ENCODE results near the gene ABHD12. TPM values are rescaled to one million over a fixed set of nuclear protein-coding genes. Genes with fewer than 3 reads are reported as not detected.
A peak's percentile ranks its signal among the peaks of the same experiment; 100 is the strongest.

The ABHD12 gene
- total RNA-seq, 3 donors from 2014 or later (not counting 1 experiment from before 2014, with no cell fraction given): 28.5 to 34.6 (median 34.5) TPM

DNA sequence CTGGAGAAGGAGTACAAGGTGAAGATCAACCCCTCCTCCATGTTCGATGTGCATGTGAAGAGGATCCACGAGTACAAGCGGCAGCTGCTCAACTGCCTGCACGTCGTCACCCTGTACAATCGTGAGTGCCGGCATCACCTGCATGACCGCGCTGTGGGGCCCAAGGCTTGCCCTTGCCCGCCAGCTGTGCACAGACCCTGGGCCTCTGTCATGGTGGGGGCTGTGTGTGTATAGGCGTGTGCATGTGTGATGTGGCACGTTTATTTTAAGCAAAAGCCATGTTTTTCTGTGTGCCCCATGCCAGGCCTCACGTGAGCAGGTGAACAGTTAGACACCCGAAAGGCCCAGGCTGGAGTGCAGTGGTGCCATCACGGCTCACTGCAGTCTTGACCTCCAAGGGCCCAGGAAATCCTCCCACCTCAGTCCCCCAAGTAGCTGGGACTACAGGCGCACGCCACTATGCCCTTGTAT lies 106.5 kb downstream of the ABHD12 start:
- Mint-ChIP-seq H3K4me3 (no peak overlapping the region), H3K9me3 (no peaks in the 10 kb centered on the region), H3K36me3 (peaks cover 12% of the 10 kb centered on the region), H3K27me3 (ENCODE audit: low read depth in 2 of 2) (no peaks in the 10 kb centered on the region), H3K4me1 (peaks cover 0 to 4% of the 10 kb centered on the region in 2 donors), H3K27ac (no peak overlapping the region)
- Histone ChIP-seq H3K9me3 (ENCODE audit: control insufficient read depth, insufficient read depth, low read length) (no peaks in the 10 kb centered on the region), H3K36me3 (ENCODE audit: control insufficient read depth, insufficient read depth, low read length) (peaks cover 54% of the 10 kb centered on the region), H3K27me3 (ENCODE audit: control insufficient read depth, insufficient read depth, low read length) (no peaks in the 10 kb centered on the region), H3K4me3 (ENCODE audit: low read length) (no peak overlapping the region), H3K27ac (ENCODE audit: low read length) (no peak overlapping the region), H3K4me1 (ENCODE audit: control insufficient read depth, insufficient read depth, low read length) (peaks cover 8% of the 10 kb centered on the region)
- TF ChIP-seq, protein P1, sequence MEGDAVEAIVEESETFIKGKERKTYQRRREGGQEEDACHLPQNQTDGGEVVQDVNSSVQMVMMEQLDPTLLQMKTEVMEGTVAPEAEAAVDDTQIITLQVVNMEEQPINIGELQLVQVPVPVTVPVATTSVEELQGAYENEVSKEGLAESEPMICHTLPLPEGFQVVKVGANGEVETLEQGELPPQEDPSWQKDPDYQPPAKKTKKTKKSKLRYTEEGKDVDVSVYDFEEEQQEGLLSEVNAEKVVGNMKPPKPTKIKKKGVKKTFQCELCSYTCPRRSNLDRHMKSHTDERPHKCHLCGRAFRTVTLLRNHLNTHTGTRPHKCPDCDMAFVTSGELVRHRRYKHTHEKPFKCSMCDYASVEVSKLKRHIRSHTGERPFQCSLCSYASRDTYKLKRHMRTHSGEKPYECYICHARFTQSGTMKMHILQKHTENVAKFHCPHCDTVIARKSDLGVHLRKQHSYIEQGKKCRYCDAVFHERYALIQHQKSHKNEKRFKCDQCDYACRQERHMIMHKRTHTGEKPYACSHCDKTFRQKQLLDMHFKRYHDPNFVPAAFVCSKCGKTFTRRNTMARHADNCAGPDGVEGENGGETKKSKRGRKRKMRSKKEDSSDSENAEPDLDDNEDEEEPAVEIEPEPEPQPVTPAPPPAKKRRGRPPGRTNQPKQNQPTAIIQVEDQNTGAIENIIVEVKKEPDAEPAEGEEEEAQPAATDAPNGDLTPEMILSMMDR (IDR thresholded peaks at IDR 0.05): no peak
- DNase-seq (no peak), ATAC-seq (no peak)
- intact Hi-C loops (cut with micrococcal nuclease): no loop called here
- WGBS (ENCODE audit: insufficient coverage): 96% methylated on average over 17 of the region's 17 CpGs

DNA sequence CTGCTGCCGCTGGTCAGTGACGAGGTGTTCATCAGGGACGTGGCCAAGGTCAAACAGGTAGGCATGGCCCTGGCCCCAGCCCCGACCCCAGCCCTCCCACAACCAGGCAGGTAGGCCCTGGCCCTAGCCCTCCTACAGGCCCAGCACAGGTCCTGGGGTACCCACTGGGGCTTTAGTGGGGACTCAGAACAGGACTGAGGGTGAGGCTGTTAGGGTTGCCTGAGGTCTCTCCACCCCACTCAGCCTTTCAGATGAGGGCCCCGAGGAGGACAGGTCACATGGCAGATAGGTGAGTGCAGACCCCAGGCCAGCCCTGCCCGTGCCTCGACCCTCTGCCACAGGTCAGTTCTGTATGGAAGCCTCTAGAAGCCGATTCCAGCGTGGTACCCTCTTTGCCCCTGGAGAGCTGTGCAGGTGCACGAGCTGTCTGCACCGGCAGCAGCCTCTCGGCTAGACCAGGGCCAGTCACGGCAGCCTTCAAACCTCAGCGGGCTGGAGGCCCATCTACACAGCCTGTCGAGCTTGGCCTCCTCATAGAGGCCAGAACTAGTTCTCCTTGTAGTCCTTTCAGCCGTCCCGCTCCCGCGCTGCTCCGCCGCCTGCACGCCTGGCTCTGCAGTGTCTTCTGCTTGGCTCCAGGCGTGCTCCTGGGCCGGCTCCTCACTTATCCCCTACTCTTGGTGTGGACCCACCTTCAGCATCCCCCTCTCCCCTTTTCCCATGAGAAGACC lies 107.2 kb downstream of the ABHD12 start:
- Mint-ChIP-seq H3K9me3 (no peaks in the 10 kb centered on the region), H3K4me3 (no peak overlapping the region), H3K27me3 (ENCODE audit: low read depth in 2 of 2) (no peaks in the 10 kb centered on the region), H3K36me3 (peaks cover 12% of the 10 kb centered on the region), H3K27ac (no peak overlapping the region), H3K4me1 (peaks cover 0 to 4% of the 10 kb centered on the region in 2 donors)
- TF ChIP-seq, protein P1 (IDR thresholded peaks at IDR 0.05): no peak
- ATAC-seq (no peak), DNase-seq (no peak)
- WGBS (ENCODE audit: insufficient coverage): 94% methylated on average over 23 of the region's 24 CpGs
- H3K27me3 ChIP-seq (ENCODE audit: control insufficient read depth, insufficient read depth, low read length): no peaks in the 10 kb centered on the region
- peaks cover 8% of the 10 kb centered on the region for H3K4me1 ChIP-seq (ENCODE audit: control insufficient read depth, insufficient read depth, low read length)
- H3K9me3 ChIP-seq (ENCODE audit: control insufficient read depth, insufficient read depth, low read length): no peaks in the 10 kb centered on the region
- H3K27ac ChIP-seq (ENCODE audit: low read length): no peak overlapping the region
- intact Hi-C loops (cut with micrococcal nuclease): no loop called here
- H3K4me3 ChIP-seq (ENCODE audit: low read length): no peak overlapping the region
- H3K36me3 ChIP-seq (ENCODE audit: control insufficient read depth, insufficient read depth, low read length): peaks cover 57% of the 10 kb centered on the region

- no peaks in the 10 kb centered on the region for H3K27me3 ChIP-seq (ENCODE audit: control insufficient read depth, insufficient read depth, low read length)
- intact Hi-C loops (cut with micrococcal nuclease): no loop called here
- H3K4me1 ChIP-seq (ENCODE audit: control insufficient read depth, insufficient read depth, low read length): peaks cover 8% of the 10 kb centered on the region
- peaks cover 12% of the 10 kb centered on the region for H3K36me3 Mint-ChIP-seq
- TF ChIP-seq, protein P1 (IDR thresholded peaks at IDR 0.05): no peak
- H3K27ac ChIP-seq (ENCODE audit: low read length): no peak overlapping the region
- H3K9me3 ChIP-seq (ENCODE audit: control insufficient read depth, insufficient read depth, low read length): no peaks in the 10 kb centered on the region
- no peak for DNase-seq
- no peak for ATAC-seq
- 93% methylated on average over 11 of the region's 11 CpGs for WGBS (ENCODE audit: insufficient coverage)
- H3K9me3 Mint-ChIP-seq: no peaks in the 10 kb centered on the region
- H3K36me3 ChIP-seq (ENCODE audit: control insufficient read depth, insufficient read depth, low read length): peaks cover 61% of the 10 kb centered on the region
- H3K4me1 Mint-ChIP-seq: peaks cover 0 to 4% of the 10 kb centered on the region in 2 donors
- H3K27me3 Mint-ChIP-seq (ENCODE audit: low read depth in 2 of 2): no peaks in the 10 kb centered on the region
- H3K4me3 Mint-ChIP-seq: no peak overlapping the region
- H3K4me3 ChIP-seq (ENCODE audit: low read length): no peak overlapping the region
- peak overlapping the region in 1 of 2 donors; percentile 77 for H3K27ac Mint-ChIP-seq
Observed at GRCh38 chr20:25282796-25283195, 107.8 kb downstream of the ABHD12 start.

Measured in natural killer cell (primary cell).